B cell (primary cell): Measurements from ENCODE around the gene CLCF1. TPM values are rescaled to one million over a fixed set of nuclear protein-coding genes. Genes with fewer than 3 reads are reported as not detected.

Experiments used
- ATAC-seq: fragments of 200-7000 bp; cut with Tn5 transposase; one replicate; pipeline ENCODE4 v1.10.0; 2021; ENCODE audit warnings: low read depth, mild to moderate bottlenecking, moderate number of reproducible peaks, moderate library complexity
- CTCF ChIA-PET: fragments of 350-600 bp; sonication (Branson Sonifier 250); formaldehyde crosslinking; loops from one replicate; lab custom pipeline; 2021; ENCODE audit warnings: antibody characterized with exemption, inconsistent platforms; lab: Charles Lee
- POLR2A ChIA-PET: fragments of 350-600 bp; sonication (Branson Sonifier 250); formaldehyde crosslinking; loops from one replicate; lab custom pipeline; 2021; ENCODE audit warnings: antibody characterized with exemption; lab: Charles Lee
- DNase-seq: peaks from one replicate; pipeline ENCODE4 v3.0.0; 2013
- H2AFZ ChIP-seq: 2 replicates; pipeline ENCODE4 v1.6.1; 2012; ENCODE audit warnings: mild to moderate bottlenecking, low read depth, low read length; ENCODE audit not compliant: insufficient read depth, poor library complexity, severe bottlenecking
- H3K27ac ChIP-seq, 2 donors: 1 replicate in 1 of 2; 2 replicates in 1 of 2; pipeline ENCODE4 v1.5.1; 2012 to 2013; ENCODE audit warnings: low read length in 2 of 2, mild to moderate bottlenecking in 2 of 2, moderate library complexity in 1 of 2
- H3K27me3 ChIP-seq, 4 experiments: fragments of 200-600 bp in 1 of 4; sonication (generic) in 1 of 4; replicated peaks in 1 of 4; 1 replicate in 2 of 4; 2 replicates in 2 of 4; pipeline versions ENCODE4 v1.6.1 to v1.7.0; 2013 to 2016; ENCODE audit warnings: low read length in 3 of 4, mild to moderate bottlenecking in 2 of 4, mixed read lengths in 1 of 4, moderate library complexity in 1 of 4; ENCODE audit not compliant: insufficient read depth in 4 of 4, control insufficient read depth in 3 of 4; ENCODE audit errors: control extremely low read depth in 1 of 4
- H3K36me3 ChIP-seq, 2 experiments: replicated peaks in 1 of 2; 1 replicate in 1 of 2; 2 replicates in 1 of 2; pipeline versions ENCODE4 v1.6.1 to v1.7.1; 2013; ENCODE audit warnings: low read length in 1 of 2; ENCODE audit not compliant: insufficient read depth in 2 of 2, control insufficient read depth in 1 of 2; ENCODE audit errors: control extremely low read depth in 1 of 2, extremely low read depth in 1 of 2
- H3K4me1 ChIP-seq, 2 donors: fragments of 200-600 bp in 1 of 2; sonication (generic) in 1 of 2; 1 replicate in 1 of 2; 2 replicates in 1 of 2; pipeline versions ENCODE4 v1.5.1 to v1.6.1; 2013 to 2017; ENCODE audit warnings: low read length in 2 of 2; ENCODE audit not compliant: control insufficient read depth in 2 of 2, insufficient read depth in 2 of 2
- H3K4me2 ChIP-seq: replicated peaks from 2 replicates; pipeline ENCODE3; 2012; ENCODE audit warnings: mild to moderate bottlenecking, low read depth, low read length; ENCODE audit not compliant: poor library complexity, severe bottlenecking
- H3K4me3 ChIP-seq, 5 experiments: fragments of 200-600 bp in 1 of 5; sonication (generic) in 1 of 5; 1 replicate in 3 of 5; 2 replicates in 2 of 5; pipeline versions ENCODE4 v1.5.1 to v1.7.0; 2011 to 2016; ENCODE audit warnings: low read length in 4 of 5, mild to moderate bottlenecking in 4 of 5, low read depth in 2 of 5, control low read depth in 1 of 5, moderate library complexity in 1 of 5; ENCODE audit not compliant: insufficient read depth in 1 of 5; ENCODE audit errors: control extremely low read depth in 1 of 5, extremely low read depth in 1 of 5
- H3K79me2 ChIP-seq: fragments of 200-600 bp; sonication (generic); one replicate; pipeline ENCODE4 v1.6.0; 2016; ENCODE audit warnings: low read length; ENCODE audit not compliant: control insufficient read depth, insufficient read depth
- H3K9ac ChIP-seq: fragments of 200-600 bp; sonication (generic); 2 replicates; pipeline ENCODE4 v1.6.1; 2017; ENCODE audit warnings: mild to moderate bottlenecking, low read length, moderate library complexity
- H3K9me3 ChIP-seq, 3 donors: one replicate each; pipeline versions ENCODE4 v1.6.1 to v1.7.1; 2013; ENCODE audit warnings: low read length in 2 of 3; ENCODE audit not compliant: control insufficient read depth in 2 of 3, insufficient read depth in 1 of 3; ENCODE audit errors: control extremely low read depth in 1 of 3
- H4K20me1 ChIP-seq: 2 replicates; pipeline ENCODE4 v1.6.0; 2012; ENCODE audit warnings: mild to moderate bottlenecking, low read length; ENCODE audit not compliant: insufficient read depth, control insufficient read depth, poor library complexity, severe bottlenecking
- H3K27ac Mint-ChIP-seq: one replicate; pipeline ENCODE4 v1.8.0; 2021; ENCODE audit warnings: mixed read lengths
- H3K27me3 Mint-ChIP-seq: one replicate; pipeline ENCODE4 v1.8.0; 2021; ENCODE audit warnings: mixed read lengths
- H3K4me1 Mint-ChIP-seq: one replicate; pipeline ENCODE4 v1.8.0; 2021; ENCODE audit warnings: mixed read lengths
- H3K4me3 Mint-ChIP-seq: one replicate; pipeline ENCODE4 v1.8.0; 2021; ENCODE audit warnings: mixed read lengths
- H3K9me3 Mint-ChIP-seq: one replicate; pipeline ENCODE4 v1.8.0; 2022; ENCODE audit warnings: mixed read lengths; ENCODE audit not compliant: insufficient read depth
- EZH2 ChIP-seq: IDR thresholded peaks from 2 replicates; pipeline ENCODE4 v1.6.1; 2012; ENCODE audit warnings: borderline replicate concordance, low read depth, mild to moderate bottlenecking, moderate library complexity, low read length; ENCODE audit not compliant: insufficient read depth, poor library complexity, severe bottlenecking
- WGBS: methylation state at CpG from one replicate; pipeline ENCODE4 v1.1.5; 2013; ENCODE audit warnings: missing lambda C conversion rate; ENCODE audit not compliant: insufficient coverage; 5-methylcytosine and 5-hydroxymethylcytosine counted together
- intact Hi-C: fragments of 100-400 bp; cut with micrococcal nuclease; formaldehyde crosslinking; loops from one replicate; pipeline ENCODE4 v1.10.0; 2022
- polyA plus RNA-seq: library from polyadenylated mRNA; depleted of rRNA; stranded (reverse); fragments of >200 nt; gene quantifications from 2 replicates; pipeline ENCODE4 v1.2.3, GENCODE V29; 2012
- total RNA-seq, 2 donors: library from RNA; stranded (reverse); fragments of 120-200 nt in 1 of 2; gene quantifications; 1 replicate in 1 of 2; 2 replicates in 1 of 2; pipeline versions ENCODE4 v1.2.3 to v1.2.4, GENCODE V29; 2013 to 2022
- TF ChIP-seq, protein P1 (sequence below): fragments of 200-600 bp; IDR thresholded peaks from one replicate; pipeline ENCODE4 v1.8.0; 2022; ENCODE audit warnings: antibody characterized with exemption, mild to moderate bottlenecking

The CLCF1 gene
- total and polyA plus RNA-seq, 2 donors (not counting 1 experiment from before 2014, with no cell fraction given) = 29.1 to 44.6 TPM

DNA sequence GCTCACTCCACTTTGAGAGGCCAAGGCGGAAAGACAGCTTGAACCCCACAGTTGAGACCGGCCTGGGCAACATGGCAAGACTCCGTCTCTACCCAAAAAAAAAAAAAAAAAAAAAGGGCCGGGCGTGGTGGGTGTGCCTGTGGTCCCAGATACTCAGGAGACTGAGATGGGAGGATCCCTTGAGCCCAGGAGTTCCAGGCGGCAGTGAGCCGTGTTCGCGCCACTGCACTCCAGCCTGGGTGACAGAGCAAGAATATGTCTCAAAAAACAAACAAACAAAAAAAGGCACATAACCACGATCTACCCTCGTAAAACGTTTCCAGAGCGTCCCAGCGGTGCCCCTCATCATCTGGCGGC lies 17.5 kb upstream of the CLCF1 start:
- peaks cover 10 to 29% of the 10 kb centered on the region in 2 donors for H3K4me1 ChIP-seq
- DNase-seq (no peak), ATAC-seq (no peak)
- peaks cover 32% of the 10 kb centered on the region for H4K20me1 ChIP-seq
- peaks cover 38% of the 10 kb centered on the region for H3K79me2 ChIP-seq
- H3K27ac ChIP-seq = peak overlapping the region; percentile 33 to 78
- CTCF ChIA-PET = interaction anchor here (0.6 to 42.2 kb wide), 10 partner anchors 9 to 274 kb away, joined by 3 to 2379 read pairs (median 10); partner anchors contain the start of genes AIP, CLCF1, PITPNM1 and POLD4
- no peaks in the 10 kb centered on the region for H3K9me3 ChIP-seq
- POLR2A ChIA-PET = interaction anchor here (0.6 to 2.3 kb wide), 17 partner anchors 9 to 1453 kb away, joined by 3 to 40 read pairs (median 5); partner anchors contain the start of genes CLCF1, CORO1B, PPP1CA and PTPRCAP
- intact Hi-C loops = loop anchor here (1.0 kb wide), 3 partner anchors 10 to 78 kb away; partner anchors contain the start of genes PPP1CA, RPS6KB2 and TMEM134
- H3K36me3 ChIP-seq = peaks cover 0 to 2% of the 10 kb centered on the region in 2 experiments
- Mint-ChIP-seq H3K4me3 (peak overlapping the region; percentile 91), H3K9me3 (no peaks in the 10 kb centered on the region), H3K27me3 (no peaks in the 10 kb centered on the region), H3K4me1 (peaks cover 33% of the 10 kb centered on the region), H3K27ac (peak overlapping the region; percentile 69)
- peak overlapping the region; percentile 99 for H3K4me2 ChIP-seq
- WGBS = 1% methylated on average over 10 of the region's 15 CpGs
- H3K27me3 ChIP-seq = no peaks in the 10 kb centered on the region
- no peak for TF ChIP-seq EZH2
- TF ChIP-seq, protein P1, sequence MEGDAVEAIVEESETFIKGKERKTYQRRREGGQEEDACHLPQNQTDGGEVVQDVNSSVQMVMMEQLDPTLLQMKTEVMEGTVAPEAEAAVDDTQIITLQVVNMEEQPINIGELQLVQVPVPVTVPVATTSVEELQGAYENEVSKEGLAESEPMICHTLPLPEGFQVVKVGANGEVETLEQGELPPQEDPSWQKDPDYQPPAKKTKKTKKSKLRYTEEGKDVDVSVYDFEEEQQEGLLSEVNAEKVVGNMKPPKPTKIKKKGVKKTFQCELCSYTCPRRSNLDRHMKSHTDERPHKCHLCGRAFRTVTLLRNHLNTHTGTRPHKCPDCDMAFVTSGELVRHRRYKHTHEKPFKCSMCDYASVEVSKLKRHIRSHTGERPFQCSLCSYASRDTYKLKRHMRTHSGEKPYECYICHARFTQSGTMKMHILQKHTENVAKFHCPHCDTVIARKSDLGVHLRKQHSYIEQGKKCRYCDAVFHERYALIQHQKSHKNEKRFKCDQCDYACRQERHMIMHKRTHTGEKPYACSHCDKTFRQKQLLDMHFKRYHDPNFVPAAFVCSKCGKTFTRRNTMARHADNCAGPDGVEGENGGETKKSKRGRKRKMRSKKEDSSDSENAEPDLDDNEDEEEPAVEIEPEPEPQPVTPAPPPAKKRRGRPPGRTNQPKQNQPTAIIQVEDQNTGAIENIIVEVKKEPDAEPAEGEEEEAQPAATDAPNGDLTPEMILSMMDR = no peak
- H2AFZ ChIP-seq = peak overlapping the region; percentile 87
- peak overlapping the region; percentile 83 for H3K9ac ChIP-seq
- H3K4me3 ChIP-seq = peak overlapping the region; percentile 63 to 95 (median 81)

DNA sequence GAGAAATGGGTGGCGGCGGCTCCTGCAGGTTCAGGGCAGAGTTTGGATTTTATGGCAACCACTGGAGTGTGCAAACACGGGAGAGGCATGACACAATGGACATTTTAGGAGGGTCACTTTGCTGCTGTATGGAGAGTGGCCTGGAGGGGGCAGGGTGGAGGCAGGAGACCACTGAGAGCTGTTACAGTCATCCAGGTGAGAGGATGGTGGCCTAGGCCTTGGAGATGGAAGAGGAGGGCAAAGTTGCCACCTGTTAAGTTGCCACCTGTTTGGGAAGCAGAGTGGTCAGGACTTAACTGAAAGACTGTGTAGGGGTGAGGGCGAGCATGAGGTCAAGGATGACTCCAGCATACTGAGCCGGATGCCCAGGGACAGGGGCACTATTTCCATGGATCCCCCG lies 16.1 kb upstream of the CLCF1 start:
- no peak overlapping the region for H3K4me2 ChIP-seq
- DNase-seq (peak; percentile 70), ATAC-seq (peak; percentile 38)
- intact Hi-C loops = loop anchor here (1.0 kb wide), 1 partner anchor 117 kb away; no protein-coding TSS in a partner anchor
- peaks cover 10 to 29% of the 10 kb centered on the region in 2 donors for H3K4me1 ChIP-seq
- no peak for TF ChIP-seq EZH2
- TF ChIP-seq, protein P1 = peak; percentile 70
- Mint-ChIP-seq H3K9me3 (no peaks in the 10 kb centered on the region), H3K27me3 (no peaks in the 10 kb centered on the region), H3K27ac (peak overlapping the region; percentile 37), H3K4me3 (peak overlapping the region; percentile 71), H3K4me1 (peaks cover 33% of the 10 kb centered on the region)
- H3K36me3 ChIP-seq = no peaks in the 10 kb centered on the region
- no peaks in the 10 kb centered on the region for H3K27me3 ChIP-seq
- POLR2A ChIA-PET = interaction anchor here (0.6 to 1.3 kb wide), 5 partner anchors 12 to 116 kb away, joined by 3 to 5 read pairs (median 5); partner anchors contain the start of genes PITPNM1, PPP1CA and PTPRCAP
- 75% methylated on average over 5 of the region's 6 CpGs for WGBS
- no peak overlapping the region for H3K9ac ChIP-seq
- H4K20me1 ChIP-seq = peaks cover 24% of the 10 kb centered on the region
- H3K4me3 ChIP-seq = no peak overlapping the region
- peaks cover 38% of the 10 kb centered on the region for H3K79me2 ChIP-seq
- H3K9me3 ChIP-seq = no peaks in the 10 kb centered on the region
- no peak overlapping the region for H2AFZ ChIP-seq
- CTCF ChIA-PET = interaction anchor here (0.7 to 42.2 kb wide), 9 partner anchors 8 to 116 kb away, joined by 3 to 2379 read pairs (median 6); partner anchors contain the start of genes AIP, CLCF1, PITPNM1 and POLD4
- H3K27ac ChIP-seq = no peak overlapping the region
